Measurements from ENCODE around the gene STIP1. TPM values are rescaled to one million over a fixed set of nuclear protein-coding genes. Genes with fewer than 3 reads are reported as not detected.

STIP1 gene
- total RNA-seq, 1 experiment from 2014 or later, result 336 TPM

DNA sequence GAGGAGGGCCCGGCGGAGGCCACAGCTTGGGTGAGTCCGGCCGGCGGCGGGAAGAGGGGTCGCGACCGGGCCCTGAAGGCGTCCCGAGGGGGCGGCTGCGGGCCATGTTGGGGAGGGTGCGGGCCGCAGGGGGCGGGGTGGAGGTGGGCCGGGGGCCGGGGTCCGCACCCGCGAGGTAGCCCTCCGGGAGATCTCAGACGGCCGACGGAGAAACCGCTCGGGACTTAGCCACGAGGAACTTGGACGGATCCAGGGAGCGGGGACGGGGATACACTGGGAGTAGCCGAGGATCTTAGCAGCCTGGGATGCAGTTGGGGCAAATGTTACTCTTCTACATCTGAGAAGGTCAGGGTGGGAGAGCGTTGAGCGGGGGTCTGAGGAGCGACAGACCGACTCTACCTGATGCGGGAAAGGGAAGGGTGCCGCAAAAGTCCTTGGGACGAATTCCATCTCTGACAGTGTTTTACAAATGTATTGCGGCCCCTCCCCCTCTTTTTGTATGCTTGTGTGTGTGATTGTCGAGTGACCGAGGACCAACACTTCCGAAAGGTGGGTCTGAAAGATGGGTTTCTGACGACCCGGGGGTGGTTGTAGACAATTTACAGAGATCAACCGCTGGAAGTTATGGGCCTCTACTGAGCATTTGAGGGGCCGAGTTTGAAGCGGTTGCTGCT, 658 bp downstream of the STIP1 start:
- CTCF ChIA-PET, result interaction anchor here (1.0 to 2.3 kb wide), 3 partner anchors 18 to 168 kb away, joined by 3 to 15 read pairs (median 11); no protein-coding TSS in a partner anchor
- intact Hi-C loops (cut with micrococcal nuclease), result loop anchor here (5.0 kb wide), 1 partner anchor 116 kb away; the partner anchor contains the start of gene CATSPERZ
- ATAC-seq, result no peak

DNA sequence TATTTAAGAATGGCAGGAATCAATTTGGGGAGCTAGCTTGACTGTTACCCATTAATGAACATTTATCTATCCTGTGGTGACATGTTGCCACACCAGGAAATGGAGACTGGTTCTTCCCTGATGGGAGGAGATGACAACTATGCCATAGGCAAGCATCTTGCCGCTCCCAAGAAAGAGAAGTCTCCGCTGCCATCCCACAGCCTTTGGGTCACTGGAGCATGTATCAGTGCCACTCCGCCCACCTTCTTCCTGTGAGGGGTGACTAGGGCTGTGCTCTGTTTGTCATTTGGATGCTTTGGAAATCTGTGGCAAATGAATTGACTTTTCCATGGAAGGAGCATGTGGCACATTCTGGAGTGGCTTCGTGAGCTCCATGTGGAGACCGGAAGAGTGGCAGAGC, 6.5 kb downstream of the STIP1 start:
- ChIA-PET RAD21 (ENCODE audit: low non-redundant PET in 1 of 2, low total read pairs in 2 of 2, uncharacterized antibody in 2 of 2, unreplicated experiment in 2 of 2) (no interaction called here), CTCF (no interaction called here), POLR2A (interaction anchor here (1.0 kb wide), 1 partner anchor 8 kb away, joined by 7 read pairs; no protein-coding TSS in a partner anchor)
- no peaks in the 10 kb centered on the region for H3K27me3 ChIP-seq (ENCODE audit: insufficient read depth, low read length)
- H3K36me3 ChIP-seq (ENCODE audit: control insufficient read depth in 1 of 2, insufficient read depth in 2 of 2, low read length in 2 of 2), result peaks cover 50 to 68% of the 10 kb centered on the region in 2 experiments
- H3K9ac ChIP-seq (ENCODE audit: low read length), result no peak overlapping the region
- H3K4me1 ChIP-seq (ENCODE audit: control insufficient read depth in 1 of 2, insufficient read depth in 2 of 2, low read length in 2 of 2), result peaks cover 3 to 6% of the 10 kb centered on the region in 2 experiments; a peak in 2 of 4 replicates
- no TSS peak for BruUV-seq (replicated peaks)
- H3K4me3 ChIP-seq (replicated peaks in 1 of 2; ENCODE audit: low read depth in 1 of 2, low read length in 2 of 2), result no peak overlapping the region
- H3K9me3 ChIP-seq (ENCODE audit: control insufficient read depth in 1 of 2, insufficient read depth in 1 of 2, low read depth in 1 of 2, low read length in 2 of 2), result no peaks in the 10 kb centered on the region
- no peak overlapping the region for H2AFZ ChIP-seq (ENCODE audit: low read depth, low read length, poor library complexity, severe bottlenecking)
- H4K20me1 ChIP-seq (ENCODE audit: insufficient read depth), result peaks cover 27% of the 10 kb centered on the region
- intact Hi-C loops (cut with micrococcal nuclease), result no loop called here
- no peak for TF ChIP-seq EZH2 (IDR thresholded peaks at IDR 0.05)
- TF ChIP-seq EZH2phosphoT487 (IDR thresholded peaks at IDR 0.05; ENCODE audit: borderline replicate concordance), result no peak
- no peak for TF ChIP-seq ZNF274 (IDR thresholded peaks at IDR 0.05; ENCODE audit: low read depth, low read length)
- TF ChIP-seq, protein P1, sequence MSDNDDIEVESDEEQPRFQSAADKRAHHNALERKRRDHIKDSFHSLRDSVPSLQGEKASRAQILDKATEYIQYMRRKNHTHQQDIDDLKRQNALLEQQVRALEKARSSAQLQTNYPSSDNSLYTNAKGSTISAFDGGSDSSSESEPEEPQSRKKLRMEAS (IDR thresholded peaks at IDR 0.05), result no peak
- TF ChIP-seq CEBPB (IDR thresholded peaks at IDR 0.05; ENCODE audit: low read depth), result no peak
- no peak for TF ChIP-seq FOSL1 (IDR thresholded peaks at IDR 0.05; ENCODE audit: low read depth)
- no peak for TF ChIP-seq SIN3A (IDR thresholded peaks at IDR 0.05; ENCODE audit: low read depth)
- no peak for TF ChIP-seq POLR2AphosphoS5 (IDR thresholded peaks at IDR 0.05; ENCODE audit: low read depth, low read length)
- TF ChIP-seq, protein P2, sequence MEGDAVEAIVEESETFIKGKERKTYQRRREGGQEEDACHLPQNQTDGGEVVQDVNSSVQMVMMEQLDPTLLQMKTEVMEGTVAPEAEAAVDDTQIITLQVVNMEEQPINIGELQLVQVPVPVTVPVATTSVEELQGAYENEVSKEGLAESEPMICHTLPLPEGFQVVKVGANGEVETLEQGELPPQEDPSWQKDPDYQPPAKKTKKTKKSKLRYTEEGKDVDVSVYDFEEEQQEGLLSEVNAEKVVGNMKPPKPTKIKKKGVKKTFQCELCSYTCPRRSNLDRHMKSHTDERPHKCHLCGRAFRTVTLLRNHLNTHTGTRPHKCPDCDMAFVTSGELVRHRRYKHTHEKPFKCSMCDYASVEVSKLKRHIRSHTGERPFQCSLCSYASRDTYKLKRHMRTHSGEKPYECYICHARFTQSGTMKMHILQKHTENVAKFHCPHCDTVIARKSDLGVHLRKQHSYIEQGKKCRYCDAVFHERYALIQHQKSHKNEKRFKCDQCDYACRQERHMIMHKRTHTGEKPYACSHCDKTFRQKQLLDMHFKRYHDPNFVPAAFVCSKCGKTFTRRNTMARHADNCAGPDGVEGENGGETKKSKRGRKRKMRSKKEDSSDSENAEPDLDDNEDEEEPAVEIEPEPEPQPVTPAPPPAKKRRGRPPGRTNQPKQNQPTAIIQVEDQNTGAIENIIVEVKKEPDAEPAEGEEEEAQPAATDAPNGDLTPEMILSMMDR (IDR thresholded peaks at IDR 0.05 in 2 of 3, conservative IDR thresholded peaks at IDR 0.05 in 1 of 3; ENCODE audit: borderline replicate concordance in 1 of 3, insufficient read depth in 1 of 3, low read depth in 2 of 3, low read length in 2 of 3), result no peak
- no peak for TF ChIP-seq JUND (IDR thresholded peaks at IDR 0.05)
- TF ChIP-seq TCF7L2 (IDR thresholded peaks at IDR 0.05; ENCODE audit: borderline replicate concordance, extremely low read depth, insufficient read depth, insufficient read length), result no peak
- no peak for ATAC-seq
- no peak overlapping the region for H3K27ac ChIP-seq (ENCODE audit: low read depth, low read length)
- no peak overlapping the region for H3K4me2 ChIP-seq (ENCODE audit: low read length)
- no peak for DNase-seq (ENCODE audit: low read depth, low spot score)
- no peaks in the 10 kb centered on the region for H3K9me2 ChIP-seq (ENCODE audit: insufficient read depth)
- peaks cover 23% of the 10 kb centered on the region for H3K79me2 ChIP-seq (ENCODE audit: insufficient read depth, low read length)

More for the DNA sequence above, 658 bp downstream of the STIP1 start:
- peaks cover 8 to 19% of the 10 kb centered on the region in 2 experiments; a peak in 3 of 4 replicates for H3K36me3 ChIP-seq (ENCODE audit: control insufficient read depth in 1 of 2, insufficient read depth in 2 of 2, low read length in 2 of 2)
- peaks cover 21 to 41% of the 10 kb centered on the region in 2 experiments for H3K4me1 ChIP-seq (ENCODE audit: control insufficient read depth in 1 of 2, insufficient read depth in 2 of 2, low read length in 2 of 2)
- DNase-seq (ENCODE audit: low read depth, low spot score), result no peak
- BruUV-seq (replicated peaks), result no TSS peak
- no peaks in the 10 kb centered on the region for H3K9me2 ChIP-seq (ENCODE audit: insufficient read depth)
- peaks cover 26% of the 10 kb centered on the region for H3K79me2 ChIP-seq (ENCODE audit: insufficient read depth, low read length)
- H3K9ac ChIP-seq (ENCODE audit: low read length), result no peak overlapping the region
- ChIA-PET POLR2A (interaction anchor here (0.6 to 1.7 kb wide), 9 partner anchors 10 to 170 kb away, joined by 3 to 12 read pairs (median 5); partner anchors contain the start of genes PRDX5 and TRMT112), RAD21 (ENCODE audit: low non-redundant PET in 1 of 2, low total read pairs in 2 of 2, uncharacterized antibody in 2 of 2, unreplicated experiment in 2 of 2) (interaction anchor here (0.8 to 1.0 kb wide), 2 partner anchors 18 to 40 kb away, joined by 3 read pairs; partner anchors contain the start of genes NUDT22 (in 1 of the 2) and TRPT1 (in 1 of the 2))
- TF ChIP-seq CEBPB (IDR thresholded peaks at IDR 0.05; ENCODE audit: low read depth), result no peak
- TF ChIP-seq ZFX (IDR thresholded peaks at IDR 0.05), result peak; percentile 47; the same call in 1 of the 2 replicates
- no peaks in the 10 kb centered on the region for H3K27me3 ChIP-seq (ENCODE audit: insufficient read depth, low read length)
- peaks cover 12% of the 10 kb centered on the region for H4K20me1 ChIP-seq (ENCODE audit: insufficient read depth)
- H3K4me3 ChIP-seq (replicated peaks in 1 of 2; ENCODE audit: low read depth in 1 of 2, low read length in 2 of 2), result no peak overlapping the region
- H3K27ac ChIP-seq (ENCODE audit: low read depth, low read length), result no peak overlapping the region
- H3K9me3 ChIP-seq (ENCODE audit: control insufficient read depth in 1 of 2, insufficient read depth in 1 of 2, low read depth in 1 of 2, low read length in 2 of 2), result no peaks in the 10 kb centered on the region
- H3K4me2 ChIP-seq (ENCODE audit: low read length), result no peak overlapping the region
- H2AFZ ChIP-seq (ENCODE audit: low read depth, low read length, poor library complexity, severe bottlenecking), result no peak overlapping the region

Data from HCT116 (cell line).